ENCODE measurements around the gene SETDB1.

The SETDB1 gene

GRCh38 chr1:150957666-150958065 is 31.5 kb downstream of the SETDB1 start:
- Histone ChIP-seq H3K4me1 (ENCODE audit: insufficient read depth, low read length) (no peaks in the 10 kb centered on the region), H3K4me3 (ENCODE audit: low read length) (no peak overlapping the region), H3K36me3 (ENCODE audit: insufficient read depth, low read length) (peaks cover 76% of the 10 kb centered on the region)

GRCh38 chr1:150960646-150961045 is 34.5 kb downstream of the SETDB1 start:
- Histone ChIP-seq H2AFZ (ENCODE audit: low read depth, low read length) (no peak overlapping the region), H3K36me3 (ENCODE audit: insufficient read depth, low read length) (peaks cover 81% of the 10 kb centered on the region), H3K27me3 (ENCODE audit: insufficient read depth, low read length) (no peaks in the 10 kb centered on the region), H3K9me3 (ENCODE audit: low read length) (no peaks in the 10 kb centered on the region), H3K4me3 (ENCODE audit: low read length) (no peak overlapping the region), H3K4me1 (ENCODE audit: insufficient read depth, low read length) (no peaks in the 10 kb centered on the region)

More at GRCh38 chr1:150957666-150958065, 31.5 kb downstream of the SETDB1 start:
- Histone ChIP-seq H2AFZ (ENCODE audit: low read depth, low read length) (no peak overlapping the region), H3K27me3 (ENCODE audit: insufficient read depth, low read length) (no peaks in the 10 kb centered on the region), H3K9me3 (ENCODE audit: low read length) (no peaks in the 10 kb centered on the region)

- Histone ChIP-seq H3K4me3 (ENCODE audit: low read length) (no peak overlapping the region), H3K36me3 (ENCODE audit: insufficient read depth, low read length) (peaks cover 85% of the 10 kb centered on the region), H3K9me3 (ENCODE audit: low read length) (no peaks in the 10 kb centered on the region), H2AFZ (ENCODE audit: low read depth, low read length) (no peak overlapping the region), H3K4me1 (ENCODE audit: insufficient read depth, low read length) (no peaks in the 10 kb centered on the region), H3K27me3 (ENCODE audit: insufficient read depth, low read length) (no peaks in the 10 kb centered on the region)
These were observed 35.6 kb downstream of the SETDB1 start for GRCh38 chr1:150961756-150962155.

GRCh38 chr1:150963321-150964163 is 37.4 kb downstream of the SETDB1 start:
- H3K27me3 ChIP-seq (ENCODE audit: insufficient read depth, low read length): no peaks in the 10 kb centered on the region
- H3K4me3 ChIP-seq (ENCODE audit: low read length): no peak overlapping the region
- peaks cover 90% of the 10 kb centered on the region for H3K36me3 ChIP-seq (ENCODE audit: insufficient read depth, low read length)
- H3K4me1 ChIP-seq (ENCODE audit: insufficient read depth, low read length): no peaks in the 10 kb centered on the region
- no peaks in the 10 kb centered on the region for H3K9me3 ChIP-seq (ENCODE audit: low read length)
- no peak overlapping the region for H2AFZ ChIP-seq (ENCODE audit: low read depth, low read length)

- Histone ChIP-seq H3K4me3 (ENCODE audit: low read length) (no peak overlapping the region), H3K27me3 (ENCODE audit: insufficient read depth, low read length) (no peaks in the 10 kb centered on the region), H3K4me1 (ENCODE audit: insufficient read depth, low read length) (no peaks in the 10 kb centered on the region), H2AFZ (ENCODE audit: low read depth, low read length) (no peak overlapping the region), H3K36me3 (ENCODE audit: insufficient read depth, low read length) (peaks cover 89% of the 10 kb centered on the region), H3K9me3 (ENCODE audit: low read length) (no peaks in the 10 kb centered on the region)
These were observed 38.0 kb downstream of the SETDB1 start for GRCh38 chr1:150964164-150964489.

GRCh38 chr1:150965605-150966004 is 39.4 kb downstream of the SETDB1 start:
- H3K4me3 ChIP-seq (ENCODE audit: low read length): no peak overlapping the region
- peaks cover 79% of the 10 kb centered on the region for H3K36me3 ChIP-seq (ENCODE audit: insufficient read depth, low read length)
- peaks cover 3% of the 10 kb centered on the region for H3K4me1 ChIP-seq (ENCODE audit: insufficient read depth, low read length)
- no peaks in the 10 kb centered on the region for H3K27me3 ChIP-seq (ENCODE audit: insufficient read depth, low read length)
- no peaks in the 10 kb centered on the region for H3K9me3 ChIP-seq (ENCODE audit: low read length)
- no peak overlapping the region for H2AFZ ChIP-seq (ENCODE audit: low read depth, low read length)

GRCh38 chr1:150966011-150966410 is 39.8 kb downstream of the SETDB1 start:
- no peak overlapping the region for H3K4me3 ChIP-seq (ENCODE audit: low read length)
- peaks cover 75% of the 10 kb centered on the region for H3K36me3 ChIP-seq (ENCODE audit: insufficient read depth, low read length)
- H3K9me3 ChIP-seq (ENCODE audit: low read length): no peaks in the 10 kb centered on the region
- no peak overlapping the region for H2AFZ ChIP-seq (ENCODE audit: low read depth, low read length)
- peaks cover 7% of the 10 kb centered on the region for H3K4me1 ChIP-seq (ENCODE audit: insufficient read depth, low read length)
- H3K27me3 ChIP-seq (ENCODE audit: insufficient read depth, low read length): no peaks in the 10 kb centered on the region

- no peaks in the 10 kb centered on the region for H3K27me3 ChIP-seq (ENCODE audit: insufficient read depth, low read length)
- no peaks in the 10 kb centered on the region for H3K9me3 ChIP-seq (ENCODE audit: low read length)
- peaks cover 59% of the 10 kb centered on the region for H3K36me3 ChIP-seq (ENCODE audit: insufficient read depth, low read length)
- H3K4me1 ChIP-seq (ENCODE audit: insufficient read depth, low read length): peaks cover 27% of the 10 kb centered on the region
- no peak overlapping the region for H3K4me3 ChIP-seq (ENCODE audit: low read length)
- no peak overlapping the region for H2AFZ ChIP-seq (ENCODE audit: low read depth, low read length)
These were observed 41.8 kb downstream of the SETDB1 start for GRCh38 chr1:150967936-150968335.

- Histone ChIP-seq H3K36me3 (ENCODE audit: insufficient read depth, low read length) (peaks cover 53% of the 10 kb centered on the region), H3K4me3 (ENCODE audit: low read length) (no peak overlapping the region), H3K27me3 (ENCODE audit: insufficient read depth, low read length) (no peaks in the 10 kb centered on the region), H3K4me1 (ENCODE audit: insufficient read depth, low read length) (peaks cover 32% of the 10 kb centered on the region), H3K9me3 (ENCODE audit: low read length) (no peaks in the 10 kb centered on the region), H2AFZ (ENCODE audit: low read depth, low read length) (no peak overlapping the region)
These were observed 42.3 kb downstream of the SETDB1 start for GRCh38 chr1:150968491-150968890.

GRCh38 chr1:150969626-150970025 is 43.5 kb downstream of the SETDB1 start:
- H3K4me1 ChIP-seq (ENCODE audit: insufficient read depth, low read length): peaks cover 36% of the 10 kb centered on the region
- no peak overlapping the region for H2AFZ ChIP-seq (ENCODE audit: low read depth, low read length)
- H3K9me3 ChIP-seq (ENCODE audit: low read length): no peaks in the 10 kb centered on the region
- no peaks in the 10 kb centered on the region for H3K27me3 ChIP-seq (ENCODE audit: insufficient read depth, low read length)
- no peak overlapping the region for H3K4me3 ChIP-seq (ENCODE audit: low read length)
- H3K36me3 ChIP-seq (ENCODE audit: insufficient read depth, low read length): peaks cover 42% of the 10 kb centered on the region

- Histone ChIP-seq H3K4me1 (ENCODE audit: insufficient read depth, low read length) (peaks cover 36% of the 10 kb centered on the region), H3K4me3 (ENCODE audit: low read length) (no peak overlapping the region), H3K27me3 (ENCODE audit: insufficient read depth, low read length) (no peaks in the 10 kb centered on the region), H2AFZ (ENCODE audit: low read depth, low read length) (no peak overlapping the region), H3K9me3 (ENCODE audit: low read length) (no peaks in the 10 kb centered on the region), H3K36me3 (ENCODE audit: insufficient read depth, low read length) (peaks cover 30% of the 10 kb centered on the region)
These were observed 44.8 kb downstream of the SETDB1 start for GRCh38 chr1:150970808-150971582.

GRCh38 chr1:150971583-150972416 is 45.6 kb downstream of the SETDB1 start:
- Histone ChIP-seq H3K4me3 (ENCODE audit: low read length) (peak overlapping the region; percentile 87), H3K36me3 (ENCODE audit: insufficient read depth, low read length) (peaks cover 22% of the 10 kb centered on the region)

More at GRCh38 chr1:150971583-150972416, 45.6 kb downstream of the SETDB1 start:
- H3K27me3 ChIP-seq (ENCODE audit: insufficient read depth, low read length): no peaks in the 10 kb centered on the region
- peaks cover 36% of the 10 kb centered on the region for H3K4me1 ChIP-seq (ENCODE audit: insufficient read depth, low read length)
- no peaks in the 10 kb centered on the region for H3K9me3 ChIP-seq (ENCODE audit: low read length)
- H2AFZ ChIP-seq (ENCODE audit: low read depth, low read length): no peak overlapping the region
